Thymus (tissue), 11 donors: Measurements from ENCODE around the gene UBB. TPM values are rescaled to one million over a fixed set of nuclear protein-coding genes. Genes with fewer than 3 reads are reported as not detected.
"Not testable (repeated sequence)": the region's sequence is repeated elsewhere in the genome, so short reads cannot be mapped to it uniquely, and the experiment has no call there.

Source experiments
- DNase-seq, 9 donors: peaks; one replicate each; pipeline ENCODE4 v3.0.0-alpha.2; 2013; ENCODE audit warnings: low spot score in 9 of 9, low read depth in 6 of 9, missing footprints in 1 of 9
- H3K27ac ChIP-seq, 2 donors: one replicate each; pipeline ENCODE4 v1.5.1; 2013; ENCODE audit warnings: control low read depth in 1 of 2, low read depth in 1 of 2, low read length in 1 of 2, mild to moderate bottlenecking in 1 of 2, moderate library complexity in 1 of 2
- H3K27me3 ChIP-seq, 2 donors: one replicate each; pipeline ENCODE4 v1.5.1; 2013; ENCODE audit warnings: low read length in 1 of 2; ENCODE audit not compliant: control insufficient read depth in 2 of 2, insufficient read depth in 1 of 2
- H3K36me3 ChIP-seq, 2 donors: one replicate each; pipeline ENCODE4 v1.5.1; 2013; ENCODE audit warnings: low read length in 1 of 2, mild to moderate bottlenecking in 1 of 2, moderate library complexity in 1 of 2; ENCODE audit not compliant: control insufficient read depth in 2 of 2, insufficient read depth in 2 of 2
- H3K4me1 ChIP-seq, 2 donors: one replicate each; pipeline ENCODE4 v1.5.1; 2013; ENCODE audit warnings: low read length in 2 of 2; ENCODE audit not compliant: control insufficient read depth in 2 of 2, insufficient read depth in 2 of 2
- H3K4me3 ChIP-seq, 2 donors: one replicate each; pipeline ENCODE4 v1.5.1; 2013; ENCODE audit warnings: low read length in 2 of 2, control low read depth in 1 of 2, mild to moderate bottlenecking in 1 of 2
- H3K9me3 ChIP-seq, 2 donors: one replicate each; pipeline ENCODE4 v1.5.1; 2013; ENCODE audit warnings: low read length in 1 of 2, mild to moderate bottlenecking in 1 of 2; ENCODE audit not compliant: control insufficient read depth in 2 of 2, insufficient read depth in 1 of 2
- WGBS: extraction: QIAGEN DNeasy Blood & Tissue Kit; methylation state at CpG from one replicate; pipeline ENCODE4 v1.1.7; 2013; 5-methylcytosine and 5-hydroxymethylcytosine counted together
- polyA plus RNA-seq: library from polyadenylated mRNA; stranded (reverse); fragments of 200-250 nt; gene quantifications from one replicate; pipeline ENCODE4 v1.2.3, GENCODE V29; 2013
- total RNA-seq: library from RNA; stranded (reverse); fragments of 120-200 nt; gene quantifications from one replicate; pipeline ENCODE4 v1.2.4, GENCODE V29; 2013
- donor health status: healthy.

Gene UBB
- total and polyA plus RNA-seq, 2 donors, result 820 to 2,286 TPM

DNA sequence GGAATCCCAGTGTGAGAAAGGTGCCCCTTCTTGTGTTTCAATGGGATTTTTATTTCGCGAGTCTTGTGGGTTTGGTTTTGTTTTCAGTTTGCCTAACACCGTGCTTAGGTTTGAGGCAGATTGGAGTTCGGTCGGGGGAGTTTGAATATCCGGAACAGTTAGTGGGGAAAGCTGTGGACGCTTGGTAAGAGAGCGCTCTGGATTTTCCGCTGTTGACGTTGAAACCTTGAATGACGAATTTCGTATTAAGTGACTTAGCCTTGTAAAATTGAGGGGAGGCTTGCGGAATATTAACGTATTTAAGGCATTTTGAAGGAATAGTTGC lies 567 bp downstream of the UBB start:
- Histone ChIP-seq H3K4me1 (peaks cover 17 to 23% of the 10 kb centered on the region in 2 donors), H3K27ac (peak overlapping the region; percentile 96 to 99), H3K9me3 (peaks cover 0 to 14% of the 10 kb centered on the region in 2 donors), H3K4me3 (peak overlapping the region; percentile 60 to 91), H3K27me3 (no peaks in the 10 kb centered on the region), H3K36me3 (peaks cover 19 to 31% of the 10 kb centered on the region in 2 donors)
- WGBS, result under 1% methylated on average over 14 of the region's 14 CpGs
- DNase-seq, result no peak

GRCh38 chr17:16383216-16383615 lies 2.3 kb downstream of the UBB start:
- no peak for DNase-seq
- Histone ChIP-seq H3K4me1 (peaks cover 17 to 28% of the 10 kb centered on the region in 2 donors), H3K4me3 (peak overlapping the region in 1 of 2 donors; percentile 22), H3K36me3 (peaks cover 19 to 31% of the 10 kb centered on the region in 2 donors), H3K27me3 (peaks cover 0 to 7% of the 10 kb centered on the region in 2 donors), H3K27ac (no peak overlapping the region), H3K9me3 (peaks cover 0 to 14% of the 10 kb centered on the region in 2 donors)
- WGBS, result 90% methylated on average over 4 of the region's 4 CpGs

DNA sequence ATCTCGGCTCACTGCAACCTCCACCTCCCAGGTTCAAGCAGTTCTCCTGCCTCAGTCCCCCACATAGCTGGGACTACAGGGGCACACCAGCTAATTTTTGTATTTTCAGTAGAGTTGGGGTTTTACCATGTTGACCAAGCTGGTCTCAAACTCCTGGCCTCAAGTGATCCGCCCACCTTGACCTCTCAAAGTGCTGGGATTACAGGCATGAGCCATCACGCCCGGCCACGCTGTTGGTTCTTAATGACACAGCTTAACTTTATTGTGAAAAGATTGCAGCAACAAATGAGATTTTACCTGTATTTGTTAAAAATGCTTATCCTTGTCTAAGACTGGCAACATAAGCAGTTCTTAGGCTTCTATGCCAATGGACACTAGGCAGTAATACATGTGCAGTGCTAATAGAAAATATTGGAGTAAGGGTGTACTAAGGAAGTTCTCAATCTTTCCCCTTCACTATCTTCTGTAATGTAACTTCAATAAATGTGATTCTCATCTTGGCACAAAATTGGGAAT lies 2.9 kb downstream of the UBB start:
- Histone ChIP-seq H3K27ac (no peak overlapping the region), H3K27me3 (peaks cover 0 to 7% of the 10 kb centered on the region in 2 donors), H3K9me3 (peaks cover 0 to 10% of the 10 kb centered on the region in 2 donors), H3K4me1 (peaks cover 17 to 28% of the 10 kb centered on the region in 2 donors), H3K36me3 (peaks cover 19 to 31% of the 10 kb centered on the region in 2 donors), H3K4me3 (peak overlapping the region in 1 of 2 donors; percentile 22)
- 94% methylated on average over 5 of the region's 5 CpGs for WGBS
- no peak for DNase-seq

GRCh38 chr17:16384557-16384956 lies 3.7 kb downstream of the UBB start:
- Histone ChIP-seq H3K36me3 (peaks cover 19 to 31% of the 10 kb centered on the region in 2 donors), H3K27me3 (peaks cover 0 to 7% of the 10 kb centered on the region in 2 donors), H3K9me3 (peaks cover 0 to 7% of the 10 kb centered on the region in 2 donors), H3K27ac (no peak overlapping the region), H3K4me1 (peaks cover 17 to 28% of the 10 kb centered on the region in 2 donors), H3K4me3 (no peak overlapping the region)
- no peak for DNase-seq
- WGBS, result 85% methylated on average over 5 of the region's 5 CpGs

- Histone ChIP-seq H3K4me3 (peak overlapping the region in 1 of 2 donors; percentile 47), H3K4me1 (peaks cover 17 to 28% of the 10 kb centered on the region in 2 donors), H3K36me3 (peaks cover 19 to 31% of the 10 kb centered on the region in 2 donors)
- 44% methylated on average over 23 of the region's 23 CpGs for WGBS
- not testable (repeated sequence) for H3K27me3 ChIP-seq, H3K9me3 ChIP-seq, H3K27ac ChIP-seq
- DNase-seq, result peak in 1 of 9 donors; percentile 25
These were observed 5.2 kb downstream of the UBB start for GRCh38 chr17:16386126-16386507.

GRCh38 chr17:16391451-16391850 lies 10.6 kb downstream of the UBB start:
- no peak for DNase-seq
- Histone ChIP-seq H3K4me3 (no peak overlapping the region), H3K9me3 (no peaks in the 10 kb centered on the region), H3K27ac (no peak overlapping the region), H3K27me3 (peaks cover 0 to 7% of the 10 kb centered on the region in 2 donors), H3K36me3 (no peaks in the 10 kb centered on the region), H3K4me1 (peaks cover 0 to 5% of the 10 kb centered on the region in 2 donors)
- 97% methylated on average over 13 of the region's 13 CpGs for WGBS

DNA sequence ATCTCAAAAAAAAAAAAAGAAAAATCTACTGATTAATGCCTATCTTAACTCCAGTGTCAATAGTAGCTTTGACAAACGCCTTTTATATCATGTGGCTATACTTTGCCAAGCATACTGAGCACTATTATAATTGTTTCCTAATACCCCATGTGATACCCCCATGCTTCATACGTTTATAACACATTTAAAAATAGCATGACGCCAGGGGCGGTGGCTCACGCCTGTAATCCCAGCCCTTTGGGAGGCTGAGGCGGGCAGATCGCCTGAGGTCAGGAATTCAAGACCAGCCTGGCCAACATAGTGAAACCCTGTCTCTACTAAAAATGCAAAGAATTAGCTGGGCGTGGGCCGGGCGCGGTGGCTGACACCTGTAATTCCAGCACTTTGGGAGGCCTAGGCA lies 11.6 kb downstream of the UBB start:
- not testable (repeated sequence) for DNase-seq, H3K27ac ChIP-seq, H3K9me3 ChIP-seq, H3K4me3 ChIP-seq, H3K27me3 ChIP-seq, H3K36me3 ChIP-seq, H3K4me1 ChIP-seq
- 96% methylated on average over 11 of the region's 11 CpGs for WGBS

DNA sequence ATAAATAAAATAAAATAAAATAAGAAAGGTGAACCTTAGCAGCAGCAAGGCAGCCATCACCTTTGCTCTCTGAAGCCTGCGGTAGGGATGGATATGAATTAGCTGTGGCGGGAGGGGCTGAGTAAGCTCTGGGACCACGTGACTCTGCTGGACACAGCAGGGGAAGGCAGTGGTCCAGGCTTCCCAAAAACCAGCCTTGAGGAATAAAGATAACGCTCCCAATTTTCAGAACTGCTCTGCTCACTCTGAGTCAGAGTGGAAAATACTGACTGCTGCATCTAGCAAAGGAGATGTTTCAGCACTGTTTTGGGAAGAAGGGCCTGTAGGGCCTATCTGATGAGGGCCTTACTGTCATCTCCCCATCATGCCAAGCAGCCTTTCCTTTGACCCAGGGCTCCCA lies 15.0 kb downstream of the UBB start:
- H3K9me3 ChIP-seq, H3K36me3 ChIP-seq, DNase-seq, H3K4me3 ChIP-seq, H3K27ac ChIP-seq, H3K4me1 ChIP-seq, H3K27me3 ChIP-seq: not testable (repeated sequence)
- WGBS, result 91% methylated on average over 4 of the region's 4 CpGs

DNA sequence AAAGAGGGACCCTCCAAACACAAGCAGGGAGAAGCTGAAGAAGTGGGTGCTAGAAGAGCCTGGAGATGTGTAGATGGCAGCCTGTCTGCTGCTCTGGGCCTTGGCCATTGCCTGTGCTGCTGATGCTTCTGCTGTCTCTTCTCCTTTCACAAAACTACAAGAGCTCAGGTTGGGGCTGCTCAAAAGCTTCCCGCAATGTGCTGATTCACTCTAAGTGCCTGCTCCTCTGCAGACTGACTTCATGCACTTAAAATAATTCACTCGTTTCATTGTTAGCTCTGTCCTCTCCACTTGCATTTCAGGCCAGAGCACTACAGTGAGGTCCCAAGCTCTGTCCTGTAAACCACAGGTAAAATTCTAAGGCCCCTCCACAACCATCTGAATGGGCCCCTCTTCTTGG lies 15.8 kb downstream of the UBB start:
- WGBS, result 55% methylated on average over 2 of the region's 2 CpGs
- not testable (repeated sequence) for H3K27ac ChIP-seq, H3K9me3 ChIP-seq, H3K4me1 ChIP-seq, H3K27me3 ChIP-seq, H3K4me3 ChIP-seq, H3K36me3 ChIP-seq, DNase-seq
